ENCODE data around the gene SUGP2. TPM values are rescaled to one million over a fixed set of nuclear protein-coding genes. Genes with fewer than 3 reads are reported as not detected.

Gene SUGP2
- total RNA-seq, 1 donor, result 57.4 TPM

GRCh38 chr19:19064811-19065745, 31.8 kb upstream of the SUGP2 start:
- DNase-seq (ENCODE audit: low read depth), result peak; percentile 11

GRCh38 chr19:19064098-19064722, 30.9 kb upstream of the SUGP2 start:
- TF ChIP-seq CTCF (IDR thresholded peaks at IDR 0.05; ENCODE audit: insufficient read depth, low read depth, low read length), result peak; percentile 31
- peak overlapping the region; percentile 82 for H3K4me3 ChIP-seq (ENCODE audit: low read depth, low read length)
- DNase-seq (ENCODE audit: low read depth), result no peak

More at GRCh38 chr19:19064811-19065745, 31.8 kb upstream of the SUGP2 start:
- no peak for TF ChIP-seq CTCF (IDR thresholded peaks at IDR 0.05; ENCODE audit: insufficient read depth, low read depth, low read length)
- H3K4me3 ChIP-seq (ENCODE audit: low read depth, low read length), result peak overlapping the region; percentile 82

- peak within 1 kb of the TSS; percentile 82 for H3K4me3 ChIP-seq (ENCODE audit: low read depth, low read length)
- DNase-seq (ENCODE audit: low read depth), result peak; percentile 100
- no peak for TF ChIP-seq CTCF (IDR thresholded peaks at IDR 0.05; ENCODE audit: insufficient read depth, low read depth, low read length)
Measured at GRCh38 chr19:19063183-19064097, 30.1 kb upstream of the SUGP2 start, which contains the start of gene SLC25A42. TSS of gene SLC25A42 (plus strand) at chr19:19063994. CDS start at chr19:19096125, 32,131 bp downstream.

- H3K4me3 ChIP-seq (ENCODE audit: low read depth, low read length), result peak overlapping the region; percentile 59
- no peak for TF ChIP-seq CTCF (IDR thresholded peaks at IDR 0.05; ENCODE audit: insufficient read depth, low read depth, low read length)
- DNase-seq (ENCODE audit: low read depth), result peak; percentile 14
Measured at GRCh38 chr19:19062454-19063182, 29.3 kb upstream of the SUGP2 start.

GRCh38 chr19:19061506-19061905, 28.2 kb upstream of the SUGP2 start:
- no peak for TF ChIP-seq CTCF (IDR thresholded peaks at IDR 0.05; ENCODE audit: insufficient read depth, low read depth, low read length)
- no peak for DNase-seq (ENCODE audit: low read depth)
- H3K4me3 ChIP-seq (ENCODE audit: low read depth, low read length), result no peak overlapping the region
